Measurements from ENCODE around the gene AHCYL2. TPM values are rescaled to one million over a fixed set of nuclear protein-coding genes. Genes with fewer than 3 reads are reported as not detected.

Gene AHCYL2
- total RNA-seq, 1 donor from 2014 or later = 11.0 TPM

DNA sequence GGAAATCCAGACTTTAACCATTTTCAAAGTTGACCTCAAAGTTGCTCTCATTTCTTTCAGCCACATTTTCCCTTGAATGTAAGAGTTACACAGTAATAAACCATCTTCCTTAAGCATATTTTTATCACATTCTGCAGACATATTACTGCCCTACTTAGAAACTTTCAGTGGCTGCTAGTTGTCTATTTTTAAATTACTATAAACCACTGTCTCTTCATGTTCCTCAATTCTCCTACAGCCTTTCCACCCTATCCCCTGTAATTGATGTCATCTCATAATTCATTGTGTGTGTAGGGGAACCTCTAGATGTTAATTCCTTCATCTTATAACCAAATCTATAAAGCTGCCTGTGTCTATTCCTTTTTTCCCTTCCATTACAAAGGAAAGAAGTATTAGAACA is 131.3 kb downstream of the AHCYL2 start:
- DNase-seq (ENCODE audit: low spot score) = no peak
- no peaks in the 10 kb centered on the region for H3K9me3 Mint-ChIP-seq (ENCODE audit: low read depth)
- H3K27ac Mint-ChIP-seq (ENCODE audit: unreplicated experiment) = no peak overlapping the region
- H3K27me3 Mint-ChIP-seq (ENCODE audit: low read depth) = no peaks in the 10 kb centered on the region
- H3K36me3 Mint-ChIP-seq (ENCODE audit: low read depth) = peaks cover 1% of the 10 kb centered on the region
- H3K4me3 Mint-ChIP-seq (ENCODE audit: unreplicated experiment) = no peak overlapping the region
- no peak for TF ChIP-seq CTCF (IDR thresholded peaks at IDR 0.05)
- H3K4me1 Mint-ChIP-seq (ENCODE audit: low read depth) = no peaks in the 10 kb centered on the region

- no peak for DNase-seq (ENCODE audit: low spot score)
- TF ChIP-seq CTCF (IDR thresholded peaks at IDR 0.05) = no peak
- no peaks in the 10 kb centered on the region for H3K27me3 Mint-ChIP-seq (ENCODE audit: low read depth)
- H3K9me3 Mint-ChIP-seq (ENCODE audit: low read depth) = no peaks in the 10 kb centered on the region
- no peaks in the 10 kb centered on the region for H3K4me1 Mint-ChIP-seq (ENCODE audit: low read depth)
- H3K27ac Mint-ChIP-seq (ENCODE audit: unreplicated experiment) = no peak overlapping the region
- no peak overlapping the region for H3K4me3 Mint-ChIP-seq (ENCODE audit: unreplicated experiment)
- peaks cover 1% of the 10 kb centered on the region for H3K36me3 Mint-ChIP-seq (ENCODE audit: low read depth)
These were observed 134.3 kb downstream of the AHCYL2 start for GRCh38 chr7:129359176-129359575.

GRCh38 chr7:129359638-129360037 is 134.8 kb downstream of the AHCYL2 start:
- H3K36me3 Mint-ChIP-seq (ENCODE audit: low read depth) = peaks cover 1% of the 10 kb centered on the region
- H3K27ac Mint-ChIP-seq (ENCODE audit: unreplicated experiment) = no peak overlapping the region
- no peak overlapping the region for H3K4me3 Mint-ChIP-seq (ENCODE audit: unreplicated experiment)
- H3K9me3 Mint-ChIP-seq (ENCODE audit: low read depth) = no peaks in the 10 kb centered on the region
- no peak for DNase-seq (ENCODE audit: low spot score)
- no peaks in the 10 kb centered on the region for H3K27me3 Mint-ChIP-seq (ENCODE audit: low read depth)
- H3K4me1 Mint-ChIP-seq (ENCODE audit: low read depth) = no peaks in the 10 kb centered on the region
- TF ChIP-seq CTCF (IDR thresholded peaks at IDR 0.05) = no peak

DNA sequence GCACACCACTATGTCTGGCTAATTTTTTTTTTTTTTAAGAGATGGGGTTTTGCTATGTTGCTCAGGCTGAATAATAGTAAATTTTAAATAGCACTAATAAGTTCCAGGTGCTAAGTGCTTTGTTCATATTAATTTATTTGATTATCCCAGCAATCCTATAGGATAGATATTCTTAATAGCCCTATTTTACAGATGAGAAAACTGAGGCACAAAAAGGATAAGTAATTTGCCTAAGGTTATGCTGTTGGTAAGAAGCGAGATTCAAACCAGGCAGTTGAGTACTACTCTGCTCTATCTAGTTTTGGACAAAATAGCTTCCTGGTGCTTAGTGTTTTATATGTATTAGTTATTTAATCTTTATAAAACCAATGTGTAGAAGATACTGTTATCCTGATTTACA is 136.9 kb downstream of the AHCYL2 start:
- no peaks in the 10 kb centered on the region for H3K36me3 Mint-ChIP-seq (ENCODE audit: low read depth)
- DNase-seq (ENCODE audit: low spot score) = no peak
- H3K27ac Mint-ChIP-seq (ENCODE audit: unreplicated experiment) = no peak overlapping the region

GRCh38 chr7:129362496-129362895 is 137.7 kb downstream of the AHCYL2 start:
- Mint-ChIP-seq H3K36me3 (ENCODE audit: low read depth) (no peaks in the 10 kb centered on the region), H3K27ac (ENCODE audit: unreplicated experiment) (no peak overlapping the region), H3K27me3 (ENCODE audit: low read depth) (no peaks in the 10 kb centered on the region), H3K4me3 (ENCODE audit: unreplicated experiment) (no peak overlapping the region), H3K4me1 (ENCODE audit: low read depth) (no peaks in the 10 kb centered on the region), H3K9me3 (ENCODE audit: low read depth) (no peaks in the 10 kb centered on the region)
- TF ChIP-seq CTCF (IDR thresholded peaks at IDR 0.05) = no peak
- no peak for DNase-seq (ENCODE audit: low spot score)

More for the DNA sequence above, 136.9 kb downstream of the AHCYL2 start:
- H3K4me3 Mint-ChIP-seq (ENCODE audit: unreplicated experiment) = no peak overlapping the region
- no peaks in the 10 kb centered on the region for H3K27me3 Mint-ChIP-seq (ENCODE audit: low read depth)
- H3K9me3 Mint-ChIP-seq (ENCODE audit: low read depth) = no peaks in the 10 kb centered on the region
- no peak for TF ChIP-seq CTCF (IDR thresholded peaks at IDR 0.05)
- H3K4me1 Mint-ChIP-seq (ENCODE audit: low read depth) = no peaks in the 10 kb centered on the region

Measured in chondrocyte (in vitro differentiated cells).